T-helper 17 cell (primary cell): ENCODE results near the gene NUBPL. TPM values are rescaled to one million over a fixed set of nuclear protein-coding genes. Genes with fewer than 3 reads are reported as not detected.
A peak's percentile ranks its signal among the peaks of the same experiment; 100 is the strongest.

Experiments
- ATAC-seq: fragments of 150-1000 bp; cut with Tn5 transposase; 2 replicates; pipeline ENCODE4 v1.10.0; 2021; ENCODE audit warnings: mild to moderate bottlenecking, moderate library complexity
- DNase-seq, 3 donors: peaks; one replicate each; pipeline versions ENCODE4 v3.0.0 to v3.0.0-alpha.2; 2020 to 2021
- H3K9me3 ChIP-seq: one replicate; pipeline ENCODE4 v1.7.0; 2013; ENCODE audit warnings: low read length, mild to moderate bottlenecking; ENCODE audit not compliant: control insufficient read depth, poor library complexity, severe bottlenecking
- H3K27ac Mint-ChIP-seq: one replicate; pipeline ENCODE4 v1.8.0; 2022; ENCODE audit warnings: mild to moderate bottlenecking, moderate library complexity, mixed read lengths
- H3K27me3 Mint-ChIP-seq: one replicate; pipeline ENCODE4 v1.8.0; 2022; ENCODE audit warnings: mixed read lengths
- H3K36me3 Mint-ChIP-seq: one replicate; pipeline ENCODE4 v1.8.0; 2022; ENCODE audit warnings: low read depth, mixed read lengths
- H3K4me1 Mint-ChIP-seq: one replicate; pipeline ENCODE4 v1.8.0; 2022; ENCODE audit warnings: mild to moderate bottlenecking, mixed read lengths
- H3K4me3 Mint-ChIP-seq: one replicate; pipeline ENCODE4 v1.8.0; 2022; ENCODE audit warnings: mild to moderate bottlenecking, moderate library complexity, mixed read lengths
- total RNA-seq, 4 donors: library from RNA in 2 of 4; stranded (reverse) in 2 of 4; gene quantifications; one replicate each; pipeline ENCODE4 v1.2.3 and lab custom pipeline; 2022 to 2026

NUBPL gene, protein sequence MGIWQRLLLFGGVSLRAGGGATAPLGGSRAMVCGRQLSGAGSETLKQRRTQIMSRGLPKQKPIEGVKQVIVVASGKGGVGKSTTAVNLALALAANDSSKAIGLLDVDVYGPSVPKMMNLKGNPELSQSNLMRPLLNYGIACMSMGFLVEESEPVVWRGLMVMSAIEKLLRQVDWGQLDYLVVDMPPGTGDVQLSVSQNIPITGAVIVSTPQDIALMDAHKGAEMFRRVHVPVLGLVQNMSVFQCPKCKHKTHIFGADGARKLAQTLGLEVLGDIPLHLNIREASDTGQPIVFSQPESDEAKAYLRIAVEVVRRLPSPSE
- total RNA-seq (10 to 100 TPM in 1 of 2 donors, 1 to 10 TPM in 1; 9.9 to 10.4 TPM), total RNA-seq (lab: John Stamatoyannopoulos, UW) (7.0 reads per million in 2 donors)

DNA sequence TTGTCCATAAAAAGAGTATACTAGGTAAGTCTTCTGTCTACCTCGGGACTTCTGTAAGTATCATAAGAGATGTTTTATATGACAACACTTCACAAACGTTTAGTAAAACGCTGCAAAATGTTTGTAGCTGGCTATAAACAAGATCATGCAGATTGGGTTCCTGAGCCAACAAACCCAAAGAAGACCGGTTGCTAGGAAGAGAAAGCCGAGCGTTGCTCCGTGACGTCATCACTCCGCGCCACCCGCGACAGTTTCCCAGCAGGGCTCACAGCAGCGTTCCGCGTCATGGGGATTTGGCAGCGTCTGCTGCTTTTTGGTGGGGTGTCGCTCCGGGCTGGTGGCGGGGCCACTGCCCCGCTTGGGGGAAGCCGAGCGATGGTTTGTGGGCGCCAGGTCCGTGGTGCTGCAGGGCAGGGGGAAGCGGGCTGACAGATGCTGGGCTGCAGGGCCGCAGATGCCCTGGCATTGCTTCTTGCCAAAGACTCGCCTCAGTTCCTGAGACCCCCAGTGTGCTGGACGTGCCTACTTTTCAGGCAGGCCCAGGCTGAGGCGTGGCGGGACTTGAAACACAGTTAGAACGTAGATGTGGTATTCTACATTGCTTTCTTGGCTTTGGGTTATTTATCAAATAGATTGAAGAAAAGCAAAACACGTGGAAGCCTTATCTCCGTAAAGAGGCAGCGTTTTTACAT is at the start of gene NUBPL:
Gene NUBPL, plus strand, starts transcription at position 250 of the 692 bp plus-strand sequence. Its CDS starts 36 bp downstream, at position 286.
- Mint-ChIP-seq H3K36me3 (peaks cover 5% of the 10 kb centered on the region), H3K4me1 (peaks cover 18% of the 10 kb centered on the region), H3K27me3 (peaks cover 24% of the 10 kb centered on the region), H3K4me3 (peak within 1 kb of the TSS; percentile 99), H3K27ac (peak within 1 kb of the TSS; percentile 100)
- DNase-seq (peak; percentile 93 to 97 (median 94)), ATAC-seq (peak; percentile 94)
- no peaks in the 10 kb centered on the region for H3K9me3 ChIP-seq

DNA sequence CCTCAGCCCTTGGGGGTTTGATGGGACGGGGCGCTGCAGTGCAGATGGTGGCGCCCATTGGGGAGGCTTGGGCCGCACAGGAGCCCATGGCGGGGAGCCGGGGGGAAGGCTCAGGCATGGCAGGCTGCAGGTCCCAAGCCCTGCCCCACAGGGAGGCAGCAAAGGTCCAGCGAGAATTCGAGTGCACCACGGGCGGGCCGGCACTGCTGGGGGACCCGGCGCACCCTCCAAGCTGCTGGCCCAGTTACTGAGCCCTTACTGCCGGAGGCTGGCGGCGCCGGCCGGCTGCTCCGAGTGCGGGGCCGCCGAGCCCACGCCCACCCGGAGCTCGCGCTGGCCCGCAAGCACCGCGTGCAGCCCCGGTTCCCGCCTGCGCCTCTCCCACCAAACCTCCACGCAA is 34.1 kb upstream of the NUBPL start:
- H3K4me1 Mint-ChIP-seq = peaks cover 5% of the 10 kb centered on the region
- peaks cover 3% of the 10 kb centered on the region for H3K36me3 Mint-ChIP-seq
- H3K9me3 ChIP-seq = no peaks in the 10 kb centered on the region
- ATAC-seq (no peak), DNase-seq (no peak)
- no peak overlapping the region for H3K27ac Mint-ChIP-seq
- no peak overlapping the region for H3K4me3 Mint-ChIP-seq
- peaks cover 26% of the 10 kb centered on the region for H3K27me3 Mint-ChIP-seq

DNA sequence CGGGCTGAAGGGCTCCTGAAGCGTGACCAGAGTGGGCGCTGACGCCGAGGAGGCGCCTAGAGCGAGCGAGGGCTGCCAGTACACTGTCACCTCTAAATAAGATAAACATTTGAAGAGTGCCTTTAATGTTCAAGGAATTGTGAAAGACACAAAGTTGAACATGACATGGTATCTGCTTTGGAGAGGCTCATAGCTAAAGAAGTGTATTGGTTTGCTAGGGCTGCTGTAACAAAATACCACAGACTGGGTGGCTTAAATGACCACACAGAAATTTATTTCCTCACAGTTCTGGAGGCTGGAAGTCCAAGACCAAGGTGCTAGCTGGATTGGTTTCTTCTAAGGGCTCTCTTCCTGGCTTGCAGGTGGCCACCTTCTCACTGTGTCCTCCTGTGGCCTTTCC is 33.7 kb upstream of the NUBPL start:
- Mint-ChIP-seq H3K27ac (no peak overlapping the region), H3K4me1 (peaks cover 5% of the 10 kb centered on the region), H3K36me3 (peaks cover 3% of the 10 kb centered on the region), H3K4me3 (no peak overlapping the region), H3K27me3 (peaks cover 21% of the 10 kb centered on the region)
- DNase-seq (no peak), ATAC-seq (no peak)
- no peaks in the 10 kb centered on the region for H3K9me3 ChIP-seq

DNA sequence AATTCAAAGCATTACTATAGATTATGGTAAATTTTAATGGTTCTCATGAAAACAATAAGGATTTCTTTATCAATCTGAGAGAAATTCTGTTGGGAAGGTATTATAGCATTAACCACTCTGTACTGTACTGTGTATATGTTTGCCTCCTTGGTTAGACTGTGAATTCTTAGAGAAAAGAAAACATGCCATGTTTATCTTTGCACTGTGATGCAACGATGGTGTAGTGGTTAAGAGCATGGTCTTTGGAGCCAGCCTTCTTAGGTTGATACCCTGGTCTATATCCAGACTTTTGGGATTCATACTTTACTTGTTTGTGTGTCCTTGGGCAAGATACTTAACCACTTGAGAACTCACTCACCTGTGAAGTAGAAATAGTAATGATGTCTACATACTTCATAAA is 32.2 kb upstream of the NUBPL start:
- peaks cover 3% of the 10 kb centered on the region for H3K4me1 Mint-ChIP-seq
- peaks cover 12% of the 10 kb centered on the region for H3K27me3 Mint-ChIP-seq
- no peaks in the 10 kb centered on the region for H3K9me3 ChIP-seq
- DNase-seq = no peak
- H3K4me3 Mint-ChIP-seq = no peak overlapping the region
- no peaks in the 10 kb centered on the region for H3K36me3 Mint-ChIP-seq
- ATAC-seq = no peak
- H3K27ac Mint-ChIP-seq = no peak overlapping the region

DNA sequence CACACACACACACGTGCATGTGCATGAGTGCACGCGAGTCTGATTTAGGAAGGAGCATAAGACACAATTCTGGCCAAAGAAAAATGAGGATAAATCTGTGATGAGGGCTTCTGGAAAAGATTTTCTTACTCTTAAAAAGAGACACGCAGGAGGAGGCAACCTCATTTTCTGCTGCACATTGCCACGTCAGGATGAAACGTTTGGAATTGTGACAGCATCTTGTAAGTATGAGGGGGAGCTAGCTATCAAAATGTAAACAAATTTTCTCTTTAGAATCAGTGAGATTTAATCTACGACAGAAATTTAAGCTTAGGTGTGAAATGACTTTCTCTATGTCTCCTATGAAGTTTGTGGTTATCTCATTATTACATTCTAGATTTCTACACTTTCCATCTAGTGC is 31.1 kb upstream of the NUBPL start:
- H3K9me3 ChIP-seq = no peaks in the 10 kb centered on the region
- no peak for DNase-seq
- no peak overlapping the region for H3K27ac Mint-ChIP-seq
- H3K4me3 Mint-ChIP-seq = no peak overlapping the region
- no peak for ATAC-seq
- H3K27me3 Mint-ChIP-seq = peaks cover 12% of the 10 kb centered on the region
- H3K36me3 Mint-ChIP-seq = no peaks in the 10 kb centered on the region
- H3K4me1 Mint-ChIP-seq = peaks cover 3% of the 10 kb centered on the region

DNA sequence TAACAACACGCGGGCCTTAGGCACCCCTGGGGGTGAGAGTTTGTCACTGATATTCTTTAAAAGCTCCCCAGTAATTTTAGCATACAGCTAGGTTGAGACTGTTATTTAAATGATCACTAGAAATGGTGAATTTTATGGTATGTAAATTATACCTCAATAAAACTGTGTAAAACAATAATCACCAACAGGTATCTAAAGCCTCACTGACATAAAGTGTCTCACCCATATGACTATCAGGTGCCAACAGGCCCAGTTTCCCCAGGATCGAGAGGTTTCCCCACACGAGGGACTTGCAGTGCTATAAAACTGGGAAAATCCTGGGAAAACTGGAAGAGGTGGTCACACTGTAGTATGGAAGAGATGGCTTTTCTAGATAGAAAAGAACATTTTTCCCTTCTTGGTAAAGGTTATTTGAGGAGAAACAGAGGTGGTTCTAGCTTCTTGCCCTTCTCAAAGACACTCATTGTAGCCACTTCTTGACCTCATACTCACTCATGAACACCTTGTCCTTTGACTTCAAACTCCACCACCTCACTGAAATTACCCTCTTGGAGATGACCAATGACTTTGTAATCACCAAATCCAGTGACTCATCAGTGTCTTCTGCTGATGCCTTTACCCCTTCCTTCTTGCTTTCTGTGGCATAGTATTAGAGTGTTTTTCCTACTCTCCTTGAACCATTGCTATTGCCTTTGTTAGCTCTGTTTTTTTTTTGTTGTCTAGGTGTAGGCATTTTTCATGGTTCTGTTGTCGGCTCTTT is 24.8 kb upstream of the NUBPL start:
- no peak overlapping the region for H3K4me3 Mint-ChIP-seq
- H3K4me1 Mint-ChIP-seq = peaks cover 2% of the 10 kb centered on the region

DNA sequence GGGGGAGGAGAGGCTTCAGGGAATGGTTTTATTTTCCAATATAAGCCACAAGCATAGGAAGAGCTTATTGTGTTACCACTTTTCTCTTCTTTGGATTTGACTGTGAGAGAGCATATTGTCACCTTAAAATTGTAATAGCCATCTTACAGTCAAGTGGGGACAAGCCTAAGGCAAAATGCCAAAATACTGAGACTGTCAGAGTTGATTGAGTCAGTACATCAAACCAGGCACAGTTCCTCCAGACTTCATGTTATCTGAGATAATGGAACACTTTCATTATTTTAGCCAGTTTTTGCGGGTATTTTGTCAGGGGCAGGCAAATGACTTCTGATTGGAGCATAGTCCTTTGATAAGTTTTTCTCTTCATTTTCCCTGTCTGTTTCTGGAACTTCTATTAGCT is 19.5 kb upstream of the NUBPL start:
- no peak overlapping the region for H3K27ac Mint-ChIP-seq
- peaks cover under 1% of the 10 kb centered on the region for H3K4me1 Mint-ChIP-seq
- DNase-seq (no peak), ATAC-seq (no peak)
- H3K36me3 Mint-ChIP-seq = no peaks in the 10 kb centered on the region
- peaks cover 49% of the 10 kb centered on the region for H3K27me3 Mint-ChIP-seq
- H3K9me3 ChIP-seq = no peaks in the 10 kb centered on the region
- no peak overlapping the region for H3K4me3 Mint-ChIP-seq

More for the DNA sequence above, 24.8 kb upstream of the NUBPL start:
- no peaks in the 10 kb centered on the region for H3K9me3 ChIP-seq
- peaks cover 38% of the 10 kb centered on the region for H3K27me3 Mint-ChIP-seq
- DNase-seq = no peak
- H3K36me3 Mint-ChIP-seq = no peaks in the 10 kb centered on the region
- H3K27ac Mint-ChIP-seq = no peak overlapping the region
- no peak for ATAC-seq

DNA sequence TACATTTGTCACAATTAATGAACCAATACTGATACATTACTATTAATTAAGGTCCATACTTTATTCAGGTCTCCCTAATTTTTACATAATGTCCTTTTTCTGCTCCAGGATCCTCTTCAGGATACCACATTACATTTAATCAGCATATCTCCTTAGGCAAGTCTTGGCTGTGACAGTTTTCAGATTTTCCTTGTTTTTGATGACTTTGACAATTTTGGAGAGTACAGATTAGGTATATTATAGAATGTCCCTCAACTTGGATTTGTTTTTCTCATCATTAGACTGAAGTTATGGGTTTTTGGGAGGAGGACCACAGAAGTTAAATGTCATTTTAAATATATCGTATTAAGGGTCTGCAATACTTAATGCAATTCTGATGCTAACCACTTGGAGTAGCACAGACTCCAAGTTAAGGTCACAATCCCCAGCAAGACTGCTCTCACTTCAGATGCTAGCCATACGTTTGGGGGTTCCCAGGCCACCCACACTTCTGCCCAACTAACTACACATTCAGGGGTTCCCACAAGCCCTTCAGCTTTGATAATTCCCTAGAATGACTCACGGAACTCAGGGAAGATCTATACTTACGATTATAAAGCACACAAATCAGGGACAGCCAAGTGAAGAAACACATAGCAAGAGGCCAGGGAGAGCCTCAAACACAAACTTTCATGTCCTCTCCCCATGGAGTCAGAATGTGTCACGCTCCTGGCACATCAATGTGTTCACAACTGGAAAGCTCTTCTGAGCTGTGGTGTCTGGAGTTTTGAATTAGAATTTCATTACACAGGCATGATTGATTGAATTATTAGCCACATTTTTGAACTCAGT is 17.0 kb upstream of the NUBPL start:
- H3K27me3 Mint-ChIP-seq = peaks cover 44% of the 10 kb centered on the region

DNA sequence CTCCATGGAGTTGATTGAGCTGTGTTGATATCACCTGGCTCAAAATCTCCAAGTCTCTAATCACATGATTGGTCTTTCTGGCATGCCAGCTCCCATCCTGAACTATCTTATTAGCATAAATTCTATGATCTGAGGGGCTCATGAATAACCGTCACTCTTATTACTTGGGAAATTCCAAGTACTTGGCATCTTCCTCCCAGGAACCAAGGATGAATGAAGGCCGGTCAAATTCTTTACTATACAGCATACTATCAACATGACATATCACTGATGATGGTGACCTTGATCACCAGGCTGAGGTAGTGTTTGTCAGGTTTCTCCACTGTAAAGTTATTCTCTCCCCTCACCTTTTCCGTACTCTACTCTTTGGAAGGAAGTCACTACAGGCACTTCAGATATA is 16.4 kb upstream of the NUBPL start:
- Mint-ChIP-seq H3K27ac (no peak overlapping the region), H3K27me3 (peaks cover 50% of the 10 kb centered on the region), H3K4me1 (no peaks in the 10 kb centered on the region), H3K36me3 (peaks cover 2% of the 10 kb centered on the region), H3K4me3 (no peak overlapping the region)
- H3K9me3 ChIP-seq = no peaks in the 10 kb centered on the region
- no peak for ATAC-seq
- no peak for DNase-seq

More for the DNA sequence above, 17.0 kb upstream of the NUBPL start:
- peak; percentile 33 for ATAC-seq
- Mint-ChIP-seq H3K36me3 (peaks cover 2% of the 10 kb centered on the region), H3K4me1 (no peaks in the 10 kb centered on the region), H3K27ac (no peak overlapping the region), H3K4me3 (no peak overlapping the region)
- H3K9me3 ChIP-seq = no peaks in the 10 kb centered on the region
- DNase-seq = no peak

DNA sequence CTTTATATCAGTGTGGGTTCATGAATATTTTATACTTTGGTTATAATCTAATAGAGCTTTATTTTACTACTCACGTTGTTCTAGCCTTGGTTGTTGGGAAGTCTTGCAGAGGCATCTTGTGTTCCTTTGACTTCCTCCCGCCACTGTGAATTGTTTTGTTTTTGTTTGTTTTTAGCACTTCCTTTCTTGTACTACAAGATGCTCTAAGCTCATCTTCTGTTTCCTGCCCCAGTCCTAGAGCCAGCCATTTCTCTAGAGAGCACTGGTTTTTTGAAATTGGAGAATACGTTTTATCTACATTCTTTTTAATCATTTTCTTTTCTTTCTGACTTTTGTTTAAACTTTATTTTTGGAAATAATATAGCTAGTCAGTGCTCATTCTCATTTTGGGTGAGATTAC is 15.9 kb upstream of the NUBPL start:
- ATAC-seq (no peak), DNase-seq (no peak)
- H3K9me3 ChIP-seq = no peaks in the 10 kb centered on the region
- Mint-ChIP-seq H3K27me3 (peaks cover 56% of the 10 kb centered on the region), H3K4me3 (no peak overlapping the region), H3K36me3 (peaks cover 2% of the 10 kb centered on the region), H3K4me1 (no peaks in the 10 kb centered on the region), H3K27ac (no peak overlapping the region)

DNA sequence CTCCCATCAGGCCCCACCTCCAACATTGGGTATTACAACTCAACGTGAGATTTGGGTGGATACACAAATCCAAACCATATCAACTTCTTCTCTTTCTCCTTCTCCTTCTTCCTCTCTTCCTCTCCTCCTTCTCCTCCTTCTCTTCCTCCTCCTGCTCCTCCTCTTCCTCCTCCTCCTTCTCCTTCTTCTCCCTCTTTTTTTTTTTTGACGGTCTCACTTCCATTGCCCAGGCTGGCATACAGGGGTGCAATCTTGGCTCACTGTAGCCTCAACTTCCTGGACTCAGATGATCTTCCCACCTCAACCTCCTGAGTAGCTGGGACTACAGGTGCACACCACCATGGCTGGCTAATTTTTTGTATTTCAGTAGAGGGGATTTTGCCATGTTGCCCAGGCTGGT is 11.4 kb upstream of the NUBPL start:
- DNase-seq (no peak), ATAC-seq (no peak)
- H3K9me3 ChIP-seq = no peaks in the 10 kb centered on the region
- H3K27ac Mint-ChIP-seq = no peak overlapping the region
- H3K27me3 Mint-ChIP-seq = peaks cover 56% of the 10 kb centered on the region
- peaks cover 2% of the 10 kb centered on the region for H3K36me3 Mint-ChIP-seq
- no peak overlapping the region for H3K4me3 Mint-ChIP-seq
- no peaks in the 10 kb centered on the region for H3K4me1 Mint-ChIP-seq

DNA sequence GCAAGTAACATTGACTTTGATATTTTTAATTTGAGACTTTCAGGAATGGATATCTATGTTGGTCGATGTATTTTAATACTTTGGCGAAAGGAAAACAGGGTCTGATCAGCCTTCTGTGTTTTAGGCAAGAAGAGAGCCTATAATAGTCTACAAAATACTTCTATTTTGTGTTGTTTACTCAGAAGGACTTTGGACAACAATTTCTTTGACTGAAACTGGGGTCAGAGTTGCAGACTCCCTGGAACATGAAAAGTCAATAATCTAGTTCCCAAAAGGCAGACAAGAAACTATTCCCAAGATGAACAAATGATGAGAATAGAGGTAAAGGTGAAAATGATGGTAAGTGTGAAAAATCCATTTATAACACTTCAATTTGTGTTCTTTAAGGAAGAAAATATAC is 10.6 kb upstream of the NUBPL start:
- H3K4me3 Mint-ChIP-seq = no peak overlapping the region
- H3K9me3 ChIP-seq = no peaks in the 10 kb centered on the region
- no peaks in the 10 kb centered on the region for H3K4me1 Mint-ChIP-seq
- H3K36me3 Mint-ChIP-seq = peaks cover 2% of the 10 kb centered on the region
- H3K27ac Mint-ChIP-seq = no peak overlapping the region
- no peak for DNase-seq
- no peak for ATAC-seq
- peaks cover 55% of the 10 kb centered on the region for H3K27me3 Mint-ChIP-seq
